Limb (tissue), 2 donors: ENCODE measurements around the gene RAB33A.

Source experiments
- DNase-seq, 2 donors: peaks; one replicate each; pipeline ENCODE4 v3.0.0-alpha.2; 2016; ENCODE audit errors: extremely low spot score in 2 of 2

RAB33A gene

DNA sequence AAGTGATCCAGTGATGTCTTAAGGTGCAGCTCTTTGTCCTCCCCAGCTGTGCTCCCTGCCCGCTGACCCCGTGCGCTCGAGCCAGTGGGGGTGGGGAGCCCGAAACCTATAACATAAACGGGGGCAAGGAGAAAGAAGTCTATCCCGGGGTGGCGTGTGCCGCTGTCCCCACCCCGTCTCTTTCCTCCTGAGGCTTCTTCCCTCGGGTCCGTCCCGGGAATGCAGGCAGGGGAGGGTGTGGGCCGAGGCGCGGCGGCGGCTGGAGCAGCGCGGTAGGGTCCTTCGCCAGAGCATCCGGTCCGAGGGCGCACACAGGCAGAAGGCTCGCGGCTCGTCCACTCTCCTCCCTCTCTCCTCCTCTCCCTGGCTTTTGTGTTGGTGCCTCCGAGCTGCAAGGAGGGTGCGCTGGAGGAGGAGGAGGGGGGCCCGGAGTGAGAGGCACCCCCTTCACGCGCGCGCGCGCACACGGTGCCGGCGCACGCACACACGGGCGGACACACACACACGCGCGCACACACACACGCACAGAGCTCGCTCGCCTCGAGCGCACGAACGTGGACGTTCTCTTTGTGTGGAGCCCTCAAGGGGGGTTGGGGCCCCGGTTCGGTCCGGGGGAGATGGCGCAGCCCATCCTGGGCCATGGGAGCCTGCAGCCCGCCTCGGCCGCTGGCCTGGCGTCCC lies at the start of gene RAB33A:
TSS of gene RAB33A (plus strand) at position 517 of the 681 bp plus-strand sequence. CDS start at position 618, 101 bp downstream.
- peak in 1 of 2 donors; percentile 69 for DNase-seq

- DNase-seq, result no peak
Observed at GRCh38 chrX:130124577-130124976, 47.2 kb upstream of the RAB33A start.

- no peak for DNase-seq
Observed at GRCh38 chrX:130125091-130125874, 46.5 kb upstream of the RAB33A start.

DNA sequence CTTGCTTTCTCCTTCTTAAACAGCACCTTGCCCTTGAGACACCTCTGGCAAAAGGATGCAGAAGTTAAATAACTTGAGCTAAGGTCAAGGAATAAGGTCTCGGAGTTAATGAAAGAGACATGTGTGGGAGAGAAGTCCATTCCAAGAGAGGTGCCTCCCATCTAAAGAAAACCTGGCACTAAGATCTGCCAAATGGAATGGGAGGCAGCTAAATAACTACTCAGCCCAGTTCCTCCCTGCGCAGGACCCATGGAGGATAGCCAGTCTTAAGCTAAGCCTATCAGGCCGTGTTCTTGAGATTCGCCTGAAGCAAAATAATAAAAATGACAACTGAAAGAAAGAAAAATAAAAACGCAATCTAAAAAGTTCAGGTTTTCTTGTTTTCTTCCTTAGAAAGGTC lies 40.8 kb upstream of the RAB33A start:
- DNase-seq, result no peak

DNA sequence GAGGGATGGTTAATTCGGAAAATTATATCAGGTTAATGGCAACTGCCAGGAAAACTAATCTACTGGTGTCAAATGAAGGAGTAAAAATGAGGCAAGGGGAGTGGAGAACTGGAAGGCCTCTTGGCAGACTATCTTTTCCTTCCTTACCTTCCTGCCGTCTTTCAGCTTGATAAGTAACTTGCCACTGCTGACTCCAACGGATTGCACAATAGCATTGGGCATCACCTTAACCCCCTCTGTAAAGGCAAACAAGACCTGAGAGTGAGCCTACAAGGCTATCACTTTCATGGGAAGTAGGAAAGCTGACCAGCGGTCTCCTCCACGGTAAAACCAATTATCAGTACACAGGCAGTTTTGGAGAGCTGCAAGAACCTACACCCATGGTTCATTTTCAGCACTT lies 35.3 kb upstream of the RAB33A start:
- no peak for DNase-seq

GRCh38 chrX:130136961-130137360 lies 34.8 kb upstream of the RAB33A start:
- no peak for DNase-seq

DNA sequence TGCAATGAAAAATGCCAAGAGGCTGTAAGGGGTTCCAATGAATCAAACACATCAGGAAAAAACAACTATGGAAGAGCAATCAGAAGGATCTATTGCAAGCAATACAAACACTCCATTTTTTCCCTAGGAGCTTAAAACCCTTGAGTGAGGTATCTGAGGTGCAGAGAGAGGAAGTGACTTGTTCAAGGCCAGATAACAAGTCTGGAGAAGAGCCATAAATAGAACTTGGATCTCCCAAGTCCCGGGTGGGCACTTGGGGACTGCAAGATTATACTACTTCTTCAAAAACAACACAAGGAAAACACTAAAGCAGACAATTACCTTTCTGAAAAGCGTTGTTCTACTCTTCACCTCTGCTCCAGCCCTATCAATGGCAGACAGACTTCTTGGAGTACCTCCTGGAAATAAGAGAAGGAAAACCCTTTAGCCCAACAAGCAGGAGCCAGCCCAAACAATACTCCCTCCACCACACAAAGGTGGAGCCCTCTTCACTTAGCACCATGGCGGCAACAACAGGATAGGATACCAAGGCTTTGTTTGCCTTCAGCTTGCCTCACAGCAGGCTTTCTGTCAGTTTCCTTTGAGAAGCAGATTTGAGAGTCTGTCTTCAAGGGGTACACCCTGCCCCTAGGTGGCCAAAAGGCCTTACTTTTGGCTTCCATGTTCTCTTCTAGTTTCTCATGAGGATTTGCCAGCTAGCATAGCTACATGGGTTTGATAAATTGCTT lies 32.1 kb upstream of the RAB33A start:
- no peak for DNase-seq

DNA sequence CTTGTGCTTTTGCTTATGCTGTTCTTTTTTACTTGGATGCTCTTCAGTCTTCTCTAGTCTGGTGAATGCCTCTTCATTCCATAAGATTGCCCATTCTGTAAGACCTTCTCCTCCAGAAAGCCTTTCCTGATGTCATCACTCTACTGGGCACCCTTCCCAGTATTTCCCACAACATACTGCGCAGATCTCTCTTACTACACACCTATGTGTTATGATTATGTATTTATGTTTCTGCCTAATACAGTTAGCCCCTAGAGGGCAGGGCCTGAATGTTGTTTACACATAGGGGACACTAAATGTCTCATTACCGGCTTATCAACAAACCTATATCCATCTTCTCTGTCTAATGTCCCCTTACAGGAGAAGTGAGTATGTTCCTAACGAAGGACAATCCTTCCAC lies 27.3 kb upstream of the RAB33A start:
- no peak for DNase-seq

DNA sequence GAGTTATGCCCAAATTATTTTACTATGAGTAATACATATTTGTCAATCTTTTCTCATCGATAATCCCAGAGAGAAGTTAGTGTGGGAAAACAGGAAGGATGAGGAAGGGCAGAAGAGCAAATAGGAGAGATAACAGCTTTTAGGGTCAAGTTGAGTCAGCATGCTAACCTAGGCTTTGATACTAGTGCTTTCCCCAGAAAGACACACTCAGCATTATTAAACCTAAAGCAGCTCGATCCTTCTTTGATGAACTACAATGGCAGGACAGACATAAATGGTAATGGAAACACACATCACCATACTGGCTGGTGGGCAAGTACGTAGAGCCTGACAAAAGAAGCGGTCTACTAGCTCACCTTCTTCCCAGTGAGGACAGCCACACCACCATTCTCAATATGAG lies 26.6 kb upstream of the RAB33A start:
- no peak for DNase-seq

DNA sequence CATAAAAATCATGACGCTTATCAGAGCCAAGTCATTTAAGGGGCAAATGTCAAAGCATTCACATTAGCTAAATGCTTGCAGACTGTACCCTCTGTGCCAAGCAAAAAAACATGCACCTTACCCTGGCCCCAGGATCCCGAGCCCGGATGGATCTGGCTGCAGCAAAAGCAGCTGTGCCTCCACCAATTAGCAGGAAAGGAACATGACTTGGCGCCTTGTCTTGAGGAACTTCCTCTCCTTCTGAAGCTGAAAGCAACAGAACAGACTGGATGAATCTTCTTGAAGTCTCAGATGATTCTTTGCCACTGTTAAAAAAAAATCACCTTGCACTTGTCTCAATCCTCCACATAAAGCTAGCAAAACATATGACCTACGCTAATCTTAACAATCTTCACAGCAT lies 24.1 kb upstream of the RAB33A start:
- no peak for DNase-seq

GRCh38 chrX:130155564-130155963 lies 16.2 kb upstream of the RAB33A start:
- no peak for DNase-seq

DNA sequence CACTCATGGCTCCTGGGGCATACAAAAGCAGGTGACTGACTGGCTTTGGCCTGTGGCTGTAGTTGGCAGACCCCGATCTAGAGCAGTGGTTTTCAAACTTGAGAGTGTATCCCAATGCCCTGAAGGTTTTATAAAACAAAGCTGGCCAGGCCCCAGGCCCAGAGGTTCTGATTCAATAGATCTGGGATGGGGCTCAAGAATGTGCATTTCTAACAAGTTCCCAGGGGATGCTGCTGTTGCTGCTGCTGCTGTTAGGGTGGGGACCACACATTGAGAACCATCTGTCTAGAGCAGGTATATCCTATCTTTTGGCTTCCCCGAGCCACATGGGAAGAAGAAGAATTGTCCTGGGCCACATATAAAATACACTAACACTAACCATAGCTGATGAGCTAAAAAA lies 13.5 kb upstream of the RAB33A start:
- no peak for DNase-seq

- DNase-seq, result no peak
Observed at GRCh38 chrX:130159776-130160175, 12.0 kb upstream of the RAB33A start.

GRCh38 chrX:130162094-130162735 lies 9.5 kb upstream of the RAB33A start:
- no peak for DNase-seq

DNA sequence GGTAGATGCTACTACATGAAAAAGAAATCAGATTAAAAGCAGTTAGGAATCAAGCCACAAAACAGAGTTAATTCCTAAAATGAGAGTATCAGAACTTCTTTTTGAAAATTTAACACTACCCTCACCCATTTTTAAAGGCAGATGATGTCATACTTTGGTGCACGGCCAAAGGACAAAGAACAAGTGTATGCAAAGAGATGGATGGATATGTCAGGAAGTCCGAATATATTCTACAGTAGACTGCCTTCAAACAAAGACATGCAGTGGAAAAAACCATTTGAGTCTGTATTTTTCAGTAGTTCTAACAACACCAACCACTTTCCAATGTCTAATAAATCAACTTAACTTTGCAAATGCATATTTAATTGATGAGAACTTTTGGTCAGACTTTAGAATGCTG lies 8.4 kb upstream of the RAB33A start:
- no peak for DNase-seq

GRCh38 chrX:130165181-130165702 lies 6.5 kb upstream of the RAB33A start:
- DNase-seq, result no peak

GRCh38 chrX:130165703-130166502 lies 5.9 kb upstream of the RAB33A start, which contains the start of gene AIFM1:
Gene AIFM1 (minus strand): TSS chrX:130165841. CDS start chrX:130165656, 185 bp downstream.
- peak; percentile 90 to 91 for DNase-seq

DNA sequence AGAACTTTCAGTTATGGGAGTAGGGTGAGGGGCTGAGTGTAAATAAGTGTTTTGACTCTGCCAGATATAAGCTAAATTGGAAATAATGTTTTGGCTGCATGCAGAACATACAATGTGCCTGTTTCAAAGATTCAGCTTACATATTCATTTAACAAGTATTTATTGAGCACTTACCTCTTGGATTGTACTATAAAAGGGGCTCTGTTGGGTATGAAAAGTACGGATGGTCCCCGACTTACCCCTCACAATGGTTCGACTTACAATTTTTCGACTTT lies 5.3 kb upstream of the RAB33A start:
- no peak for DNase-seq

GRCh38 chrX:130167040-130167439 lies 4.7 kb upstream of the RAB33A start:
- no peak for DNase-seq

- DNase-seq, result peak in 1 of 2 donors; percentile 74
Observed at GRCh38 chrX:130170752-130171445, 863 bp upstream of the RAB33A start.
